SW 1271 (cell line): ENCODE results near the gene PSMB10.
"Not testable (repeated sequence)": the region's sequence is repeated elsewhere in the genome, so short reads cannot be mapped to it uniquely, and the experiment has no call there.

Experiments used
- DNase-seq, 2 experiments: peaks; one replicate each; lab custom pipeline; 2025; lab: John Stamatoyannopoulos, UW

The PSMB10 gene

GRCh38 chr16:67926181-67926750, 10.4 kb downstream of the PSMB10 start:
- DNase-seq: peak in 1 of 2 experiments; percentile 14

DNA sequence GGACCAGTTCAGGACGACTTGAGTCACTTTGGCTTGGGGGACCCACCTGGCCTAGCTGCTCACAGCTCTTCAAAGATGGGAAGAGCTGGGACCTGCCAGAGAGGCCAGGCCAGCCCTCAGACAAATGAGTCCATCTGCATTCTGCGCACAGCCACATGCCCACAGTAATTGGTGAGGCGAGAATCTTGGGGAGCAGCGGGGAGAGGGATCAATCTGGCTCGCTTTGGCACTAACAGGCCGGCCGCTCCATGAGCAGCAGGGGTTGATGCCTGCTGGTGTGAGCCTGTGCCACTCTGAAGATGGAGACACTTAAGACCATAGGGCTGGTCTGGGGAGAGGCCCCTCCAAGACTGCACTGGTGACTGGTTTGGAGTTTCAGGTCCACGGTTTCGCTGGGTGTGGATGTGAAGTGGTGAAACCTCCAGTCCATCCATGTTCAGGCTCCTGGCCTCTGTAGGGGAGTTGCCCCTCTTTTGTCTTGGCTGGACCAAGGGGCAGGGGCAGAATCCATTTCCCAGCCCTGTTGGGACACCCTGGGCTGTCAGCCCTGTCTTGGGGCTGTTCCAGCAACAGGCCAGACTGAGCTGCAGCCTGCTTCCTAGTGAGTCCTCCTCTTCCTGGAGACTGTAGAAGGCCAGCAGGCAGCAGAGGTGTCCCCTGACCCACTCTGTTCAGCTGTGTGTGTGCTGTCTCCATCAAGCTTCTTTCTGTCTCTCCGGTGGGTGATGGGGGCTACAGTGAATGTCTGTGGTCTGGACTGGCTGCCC, 12.3 kb downstream of the PSMB10 start:
- no peak for DNase-seq

DNA sequence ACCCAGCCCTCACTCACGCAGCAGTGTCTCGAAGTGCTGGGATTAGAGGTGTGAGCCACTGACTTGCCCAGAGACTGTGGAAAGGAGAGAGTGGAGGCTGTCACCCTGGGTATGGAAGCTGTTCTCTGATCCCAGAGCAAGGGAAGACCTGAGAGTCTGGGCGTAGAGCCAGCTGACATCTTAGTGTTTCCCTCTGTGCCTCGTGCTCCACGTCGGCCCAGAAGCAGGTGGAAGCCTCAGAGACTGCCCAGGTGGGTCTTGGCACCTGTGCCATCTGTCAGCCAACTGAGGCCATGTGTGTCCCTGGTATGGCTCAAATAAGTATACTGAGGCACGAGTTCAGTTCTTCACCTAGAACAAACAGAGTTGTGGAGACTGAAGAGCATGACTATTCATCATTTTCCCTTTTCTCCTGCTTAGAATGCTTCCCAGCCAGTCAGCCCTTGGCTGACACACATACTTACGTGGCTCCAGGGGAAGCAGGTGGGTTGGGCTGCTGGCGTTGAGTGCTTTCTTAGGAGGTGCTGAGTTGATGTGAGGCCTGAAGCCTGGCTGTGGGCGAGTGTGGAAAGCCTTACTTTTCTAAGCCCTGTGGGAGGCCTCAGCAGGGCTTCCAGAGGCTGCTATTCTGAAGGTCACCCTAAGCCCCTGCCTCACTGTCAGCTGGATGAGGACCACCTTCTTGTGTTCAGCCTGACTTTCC, 13.1 kb downstream of the PSMB10 start:
- DNase-seq: no peak

DNA sequence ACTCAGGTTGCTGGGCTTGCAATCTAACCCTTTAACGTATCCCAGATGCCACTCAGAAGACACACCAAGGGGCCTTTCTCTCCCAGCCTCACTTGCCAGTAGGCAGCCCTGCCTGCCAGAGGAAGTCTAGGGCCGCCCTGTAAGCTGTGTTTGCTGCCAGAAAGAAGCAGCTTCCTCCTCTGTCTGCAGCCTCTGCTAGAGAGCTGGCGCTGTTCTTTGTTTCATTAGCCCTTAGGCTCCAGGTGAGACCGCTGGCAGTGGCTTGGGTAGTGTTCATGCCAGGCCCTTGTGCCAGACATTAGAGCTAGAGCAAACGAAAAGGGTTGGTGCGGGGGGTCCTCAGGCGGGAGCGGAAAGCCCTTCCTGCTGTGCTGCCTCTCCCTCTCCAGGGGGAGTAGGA, 13.9 kb downstream of the PSMB10 start:
- no peak for DNase-seq

DNA sequence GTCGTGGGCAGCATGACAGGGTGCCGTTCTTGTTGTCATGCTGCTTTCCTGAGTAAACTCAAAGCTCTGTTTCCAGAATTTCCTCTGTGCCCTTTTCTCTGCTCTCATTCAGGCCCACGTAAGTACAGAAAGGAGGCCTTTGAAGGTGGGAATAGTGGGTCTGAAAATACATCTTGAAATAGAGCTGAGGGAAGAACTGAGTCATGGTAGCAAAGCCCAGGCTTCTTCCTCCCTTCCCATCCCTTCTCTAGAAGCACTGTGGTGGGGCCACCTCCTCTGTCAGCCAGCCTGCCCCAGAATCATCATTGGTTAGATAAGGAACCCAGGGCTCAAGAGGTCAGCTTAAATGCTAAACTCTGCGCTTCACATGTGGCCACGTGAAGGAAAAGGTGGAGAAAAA, 14.4 kb downstream of the PSMB10 start:
- DNase-seq: no peak

DNA sequence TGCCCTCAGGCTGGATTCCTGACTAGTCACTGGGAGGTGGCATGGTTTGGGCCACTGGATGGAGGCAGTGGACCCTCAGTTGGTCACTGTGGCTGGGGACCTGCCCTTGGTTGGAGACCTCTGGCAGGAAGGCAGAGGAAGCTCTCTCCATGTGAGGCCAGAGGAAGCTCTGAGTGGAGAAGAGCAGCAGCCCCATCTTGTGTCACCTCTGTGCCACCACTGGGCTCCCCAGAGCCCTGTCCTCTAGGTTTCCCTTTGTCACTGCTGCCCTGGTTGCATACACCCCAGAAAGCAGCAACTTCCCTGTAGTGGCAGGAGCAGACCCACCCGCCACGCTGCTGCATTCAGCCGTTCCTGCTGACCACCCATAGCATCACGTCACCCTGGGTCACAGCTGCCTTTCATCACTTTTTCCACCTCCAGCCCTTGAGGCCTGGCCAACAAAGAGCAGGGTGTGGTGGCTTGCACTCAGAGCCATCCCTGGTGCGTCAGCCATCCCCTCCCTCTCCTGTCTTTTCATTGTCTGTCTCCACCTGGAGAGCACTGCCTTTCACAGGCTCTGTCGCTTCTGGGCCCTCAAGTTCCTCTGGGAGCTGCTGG, 16.9 kb downstream of the PSMB10 start:
- DNase-seq: no peak

- DNase-seq: peak; percentile 77 to 78
These were observed 18.8 kb downstream of the PSMB10 start for GRCh38 chr16:67917852-67918236.

DNA sequence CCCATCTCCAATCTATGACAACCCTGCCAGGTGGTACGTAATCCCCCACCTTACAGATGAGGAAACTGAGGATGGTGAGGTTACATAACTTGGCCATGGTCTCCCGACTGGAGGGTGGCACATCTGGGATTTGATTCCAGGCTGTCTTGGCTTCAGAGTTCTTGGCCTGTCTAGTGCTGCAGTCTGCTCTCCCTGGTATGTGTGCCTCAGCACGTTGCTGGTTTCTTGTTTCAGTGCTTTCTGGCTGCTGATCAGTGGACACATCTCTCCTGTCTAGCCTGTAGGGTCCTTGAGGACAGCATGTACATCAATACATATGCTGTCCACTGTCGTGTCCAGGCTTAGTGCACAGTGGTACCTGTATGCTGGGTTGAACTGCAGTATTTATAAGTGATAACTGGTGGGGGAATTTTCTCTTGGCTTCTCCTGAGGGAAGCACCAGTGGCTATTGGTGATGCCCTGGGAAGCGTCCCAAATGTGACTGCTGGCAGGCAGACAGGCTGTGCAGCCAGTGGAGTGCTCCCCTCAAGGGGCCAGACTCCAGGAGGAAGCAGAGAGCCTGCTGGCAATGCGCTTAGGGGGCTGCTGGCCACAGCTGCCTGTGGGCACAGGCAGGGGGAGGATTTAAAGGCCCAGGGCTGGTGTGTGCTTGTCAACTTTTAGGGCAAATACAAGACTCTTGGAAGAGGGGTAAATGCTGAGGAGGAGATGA, 19.4 kb downstream of the PSMB10 start:
- no peak for DNase-seq

- no peak for DNase-seq
These were observed 20.6 kb downstream of the PSMB10 start for GRCh38 chr16:67915831-67916723.

GRCh38 chr16:67915496-67915769, 21.2 kb downstream of the PSMB10 start:
- not testable (repeated sequence) for DNase-seq

DNA sequence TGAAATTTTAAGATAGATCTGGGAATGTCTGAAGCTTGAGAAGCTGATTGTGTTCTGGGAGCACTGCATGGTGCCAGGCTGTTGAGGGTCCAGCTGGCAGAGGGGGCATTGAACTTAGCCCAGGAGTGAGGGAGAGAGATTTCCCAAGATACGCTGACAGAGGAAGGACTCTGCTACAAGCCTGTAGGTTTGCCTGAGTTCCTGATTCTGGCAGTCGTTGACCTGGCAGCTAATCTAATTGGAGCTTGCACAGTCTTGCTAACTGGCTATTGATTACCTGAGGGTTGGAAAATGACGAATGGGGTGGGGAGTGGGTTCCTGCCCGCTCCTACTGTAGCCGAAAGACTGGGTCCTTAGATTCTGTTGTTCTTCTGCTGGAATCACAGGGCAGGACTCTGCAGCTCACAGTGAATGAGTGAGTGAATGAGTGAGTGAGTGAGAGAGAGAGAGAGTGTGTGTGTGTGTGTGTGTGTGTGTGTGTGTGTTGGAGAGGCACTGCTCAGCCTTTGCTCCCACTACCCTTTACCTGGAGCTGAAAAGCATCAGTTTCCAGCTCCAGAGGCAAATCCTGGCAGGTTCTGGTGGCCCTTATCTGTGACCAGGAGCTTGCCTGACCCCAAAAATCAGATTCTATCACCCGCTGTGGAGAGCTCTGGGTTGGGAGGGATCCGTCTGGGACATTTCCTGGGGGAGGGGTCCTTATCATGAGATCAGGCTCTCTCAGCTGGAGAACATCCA, 21.7 kb downstream of the PSMB10 start:
- DNase-seq: no peak

DNA sequence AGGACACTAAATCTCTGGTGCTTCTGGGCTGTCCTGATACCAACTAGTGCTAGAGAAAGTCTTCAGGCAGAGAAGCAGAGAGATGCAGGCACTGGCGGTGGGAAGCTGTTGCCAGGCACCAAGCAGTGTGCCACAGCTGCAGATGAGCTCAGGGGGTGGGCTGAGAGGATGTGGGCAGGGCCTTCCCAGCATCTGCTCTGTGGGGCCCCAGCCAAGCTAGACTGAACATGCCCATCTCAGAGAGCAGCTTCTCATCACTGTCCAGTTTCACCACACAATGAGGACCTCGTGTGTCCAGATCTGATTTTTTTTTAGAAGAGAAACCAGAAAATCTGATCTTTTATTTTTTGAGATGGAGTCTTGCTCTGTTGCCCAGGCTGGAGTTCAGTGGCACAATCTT, 26.5 kb downstream of the PSMB10 start:
- no peak for DNase-seq

DNA sequence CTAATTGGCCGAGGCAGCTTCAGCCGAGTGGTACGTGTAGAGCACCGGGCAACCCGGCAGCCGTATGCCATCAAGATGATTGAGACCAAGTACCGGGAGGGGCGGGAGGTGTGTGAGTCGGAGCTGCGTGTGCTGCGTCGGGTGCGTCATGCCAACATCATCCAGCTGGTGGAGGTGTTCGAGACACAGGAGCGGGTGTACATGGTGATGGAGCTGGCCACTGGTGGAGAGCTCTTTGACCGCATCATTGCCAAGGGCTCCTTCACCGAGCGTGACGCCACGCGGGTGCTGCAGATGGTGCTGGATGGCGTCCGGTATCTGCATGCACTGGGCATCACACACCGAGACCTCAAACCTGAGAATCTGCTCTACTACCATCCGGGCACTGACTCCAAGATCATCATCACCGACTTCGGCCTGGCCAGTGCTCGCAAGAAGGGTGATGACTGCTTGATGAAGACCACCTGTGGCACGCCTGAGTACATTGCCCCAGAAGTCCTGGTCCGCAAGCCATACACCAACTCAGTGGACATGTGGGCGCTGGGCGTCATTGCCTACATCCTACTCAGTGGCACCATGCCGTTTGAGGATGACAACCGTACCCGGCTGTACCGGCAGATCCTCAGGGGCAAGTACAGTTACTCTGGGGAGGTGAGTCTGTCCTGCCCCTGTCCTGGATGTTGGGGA, 27.5 kb downstream of the PSMB10 start:
- no peak for DNase-seq

DNA sequence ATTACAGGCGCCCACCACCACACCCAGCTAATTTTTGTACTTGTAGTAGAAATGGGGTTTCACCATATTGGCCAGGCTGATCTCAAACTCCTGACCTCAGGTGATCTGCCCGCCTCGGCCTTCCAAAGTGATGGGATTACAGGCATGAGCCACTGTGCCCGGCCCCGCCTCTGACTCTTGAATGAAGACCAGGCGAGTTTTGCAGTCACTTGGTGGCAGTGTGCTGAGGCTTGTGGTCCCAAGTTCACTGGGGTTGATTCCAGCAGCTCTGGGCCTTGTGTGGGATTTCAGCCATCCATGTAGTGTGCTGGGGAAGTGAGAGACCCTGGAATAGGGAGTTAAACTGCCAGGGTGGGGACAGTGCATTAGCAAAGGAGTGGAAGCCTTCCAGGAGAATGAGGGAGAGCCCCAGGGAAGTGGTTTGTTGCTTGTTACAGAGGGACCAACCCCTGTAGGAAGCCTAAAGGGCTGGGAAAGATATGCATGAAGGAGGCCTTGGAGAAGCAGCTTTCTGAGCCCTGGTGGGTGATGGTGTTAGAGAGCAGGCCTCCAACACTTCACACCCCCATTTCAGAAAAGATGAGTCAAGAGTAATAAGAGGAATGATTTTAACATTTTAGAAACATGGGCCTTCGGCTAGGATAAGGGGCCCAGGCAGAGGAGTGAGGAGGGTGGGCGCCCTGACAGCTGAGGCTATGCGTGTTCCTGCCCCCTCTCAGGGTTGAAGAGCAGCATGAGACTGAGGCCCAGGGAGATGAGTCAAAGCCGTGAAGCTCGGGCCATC, 29.1 kb downstream of the PSMB10 start:
- no peak for DNase-seq

DNA sequence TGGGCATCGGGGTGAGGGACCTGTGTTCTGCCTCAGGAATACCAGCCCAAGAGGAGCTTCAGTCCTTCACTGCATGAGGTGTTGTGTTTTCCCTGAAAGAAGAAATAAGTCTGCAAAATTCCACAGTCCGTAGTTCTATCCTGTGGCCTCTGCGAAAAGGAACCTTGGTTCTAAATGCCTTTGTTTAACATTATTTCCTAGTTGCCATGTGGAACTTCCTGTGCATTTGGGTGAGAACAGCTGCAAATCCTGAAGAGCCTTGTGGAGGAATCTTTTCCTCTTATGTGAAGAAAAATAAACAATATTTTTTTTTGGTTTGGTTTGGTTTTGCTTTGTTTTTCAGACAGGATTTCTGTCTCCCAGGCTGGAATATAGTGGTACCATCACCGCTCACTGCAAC, 33.8 kb downstream of the PSMB10 start:
- DNase-seq: no peak

DNA sequence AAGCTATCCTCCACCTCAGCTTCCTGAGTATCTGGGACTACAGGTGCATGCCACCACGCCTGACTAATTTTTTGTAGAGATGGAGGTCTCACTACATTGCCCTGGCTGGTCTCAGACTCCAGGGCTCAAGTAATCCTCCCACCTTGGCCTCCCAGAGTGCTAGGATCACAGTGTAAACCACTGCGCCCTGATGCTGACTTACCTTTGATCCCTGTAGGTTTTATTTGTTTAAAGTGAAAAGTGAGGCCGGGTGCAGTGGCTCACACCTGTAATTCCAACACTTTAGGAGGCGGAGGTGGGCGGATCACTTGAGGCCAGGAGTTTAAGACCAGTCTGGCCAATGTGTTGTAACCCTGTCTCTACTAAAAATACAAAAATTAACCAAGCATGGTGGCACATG, 34.9 kb downstream of the PSMB10 start:
- no peak for DNase-seq

GRCh38 chr16:67897231-67897630, 39.4 kb downstream of the PSMB10 start:
- DNase-seq: no peak

GRCh38 chr16:67893743-67894399, 42.8 kb downstream of the PSMB10 start:
- DNase-seq: peak in 1 of 2 experiments; percentile 25
